Measurements from ENCODE around the gene NR6A1. TPM values are rescaled to one million over a fixed set of nuclear protein-coding genes. Genes with fewer than 3 reads are reported as not detected.

Gene NR6A1
- total and polyA plus RNA-seq, 2 of the 13 experiments (the other 11 are each of a cell fraction or from before 2014, with no cell fraction given): 28.1 to 31.5 TPM

DNA sequence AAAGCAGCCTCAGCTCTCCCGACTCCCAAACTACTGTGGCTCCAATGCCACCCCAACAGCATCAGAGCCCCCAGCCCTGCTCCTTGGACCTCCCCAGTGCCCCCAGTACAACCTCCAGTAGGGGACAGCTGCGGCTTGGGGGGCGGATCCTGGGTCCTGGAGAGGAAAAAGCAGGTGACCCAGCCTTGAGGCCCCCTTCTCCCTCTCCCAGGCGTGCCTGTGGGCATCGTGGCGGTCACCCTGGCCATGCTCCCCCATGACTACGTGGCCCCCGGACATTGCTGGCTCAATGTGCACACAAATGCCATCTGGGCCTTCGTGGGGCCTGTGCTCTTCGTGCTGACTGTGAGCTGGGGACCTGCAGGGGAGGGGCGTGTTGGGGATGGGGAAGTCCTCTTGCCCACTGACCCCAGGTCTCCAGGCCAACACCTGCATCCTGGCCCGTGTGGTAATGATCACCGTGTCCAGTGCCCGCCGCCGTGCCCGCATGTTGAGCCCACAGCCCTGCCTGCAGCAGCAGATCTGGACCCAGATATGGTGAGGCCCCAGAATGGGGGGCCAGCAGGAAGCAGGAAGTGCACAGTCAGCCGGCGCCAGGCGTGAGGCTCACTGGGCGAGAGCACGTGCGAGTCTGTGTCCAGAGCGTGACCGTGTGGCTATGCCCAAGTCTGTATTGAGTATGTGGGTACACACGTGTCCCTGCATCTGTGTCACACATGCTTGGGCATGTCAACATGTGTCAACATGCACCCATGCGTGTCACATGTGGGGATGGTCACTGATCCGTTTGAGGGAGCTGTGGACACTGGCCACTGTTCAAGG lies 301.9 kb downstream of the NR6A1 start (continued):
- TF ChIP-seq, protein P1, sequence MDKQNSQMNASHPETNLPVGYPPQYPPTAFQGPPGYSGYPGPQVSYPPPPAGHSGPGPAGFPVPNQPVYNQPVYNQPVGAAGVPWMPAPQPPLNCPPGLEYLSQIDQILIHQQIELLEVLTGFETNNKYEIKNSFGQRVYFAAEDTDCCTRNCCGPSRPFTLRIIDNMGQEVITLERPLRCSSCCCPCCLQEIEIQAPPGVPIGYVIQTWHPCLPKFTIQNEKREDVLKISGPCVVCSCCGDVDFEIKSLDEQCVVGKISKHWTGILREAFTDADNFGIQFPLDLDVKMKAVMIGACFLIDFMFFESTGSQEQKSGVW (CRISPR knock-in tag; IDR thresholded peaks at IDR 0.05; ENCODE audit: borderline replicate concordance): no peak
- no peak for TF ChIP-seq PHF8 (CRISPR knock-in tag; IDR thresholded peaks at IDR 0.05)
- TF ChIP-seq, protein P2, sequence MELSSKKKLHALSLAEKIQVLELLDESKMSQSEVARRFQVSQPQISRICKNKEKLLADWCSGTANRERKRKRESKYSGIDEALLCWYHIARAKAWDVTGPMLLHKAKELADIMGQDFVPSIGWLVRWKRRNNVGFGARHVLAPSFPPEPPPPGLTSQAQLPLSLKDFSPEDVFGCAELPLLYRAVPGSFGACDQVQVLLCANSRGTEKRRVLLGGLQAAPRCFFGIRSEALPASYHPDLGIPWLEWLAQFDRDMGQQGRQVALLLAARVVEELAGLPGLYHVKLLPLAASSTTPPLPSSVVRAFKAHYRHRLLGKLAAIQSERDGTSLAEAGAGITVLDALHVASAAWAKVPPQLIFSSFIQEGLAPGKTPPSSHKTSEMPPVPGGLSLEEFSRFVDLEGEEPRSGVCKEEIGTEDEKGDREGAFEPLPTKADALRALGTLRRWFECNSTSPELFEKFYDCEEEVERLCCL (CRISPR knock-in tag; IDR thresholded peaks at IDR 0.05; ENCODE audit: borderline replicate concordance): no peak
- no peak for TF ChIP-seq NKX3-1 (CRISPR knock-in tag; IDR thresholded peaks at IDR 0.05)
- TF ChIP-seq, protein P3, sequence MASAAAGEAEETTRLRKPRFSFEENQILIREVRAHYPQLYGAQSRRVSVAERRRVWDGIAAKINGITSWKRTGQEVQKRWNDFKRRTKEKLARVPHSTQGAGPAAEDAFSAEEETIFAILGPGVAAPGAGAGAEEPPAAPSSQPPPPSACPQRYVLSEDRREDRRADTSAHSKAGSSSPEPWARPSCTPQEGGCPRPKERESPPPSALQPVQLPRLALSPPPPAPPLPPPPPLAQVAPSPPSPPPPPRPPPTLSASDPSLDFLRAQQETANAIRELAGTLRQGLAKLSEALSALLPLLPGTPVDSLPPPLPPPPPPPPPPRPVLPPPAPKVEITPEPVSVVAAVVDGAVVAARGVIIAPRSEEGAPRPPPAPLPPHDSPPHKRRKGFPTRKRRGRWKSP (CRISPR knock-in tag; IDR thresholded peaks at IDR 0.05): no peak
- no peak for TF ChIP-seq ZNF333 (CRISPR knock-in tag; IDR thresholded peaks at IDR 0.05; ENCODE audit: borderline replicate concordance)
- TF ChIP-seq, protein P4, sequence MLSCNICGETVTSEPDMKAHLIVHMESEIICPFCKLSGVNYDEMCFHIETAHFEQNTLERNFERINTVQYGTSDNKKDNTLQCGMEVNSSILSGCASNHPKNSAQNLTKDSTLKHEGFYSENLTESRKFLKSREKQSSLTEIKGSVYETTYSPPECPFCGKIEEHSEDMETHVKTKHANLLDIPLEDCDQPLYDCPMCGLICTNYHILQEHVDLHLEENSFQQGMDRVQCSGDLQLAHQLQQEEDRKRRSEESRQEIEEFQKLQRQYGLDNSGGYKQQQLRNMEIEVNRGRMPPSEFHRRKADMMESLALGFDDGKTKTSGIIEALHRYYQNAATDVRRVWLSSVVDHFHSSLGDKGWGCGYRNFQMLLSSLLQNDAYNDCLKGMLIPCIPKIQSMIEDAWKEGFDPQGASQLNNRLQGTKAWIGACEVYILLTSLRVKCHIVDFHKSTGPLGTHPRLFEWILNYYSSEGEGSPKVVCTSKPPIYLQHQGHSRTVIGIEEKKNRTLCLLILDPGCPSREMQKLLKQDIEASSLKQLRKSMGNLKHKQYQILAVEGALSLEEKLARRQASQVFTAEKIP (CRISPR knock-in tag; IDR thresholded peaks at IDR 0.05; ENCODE audit: borderline replicate concordance): no peak
- TF ChIP-seq YY1 (IDR thresholded peaks at IDR 0.05; ENCODE audit: insufficient read depth, insufficient replicate concordance, low read depth, low read length): no peak
- TF ChIP-seq, protein P5, sequence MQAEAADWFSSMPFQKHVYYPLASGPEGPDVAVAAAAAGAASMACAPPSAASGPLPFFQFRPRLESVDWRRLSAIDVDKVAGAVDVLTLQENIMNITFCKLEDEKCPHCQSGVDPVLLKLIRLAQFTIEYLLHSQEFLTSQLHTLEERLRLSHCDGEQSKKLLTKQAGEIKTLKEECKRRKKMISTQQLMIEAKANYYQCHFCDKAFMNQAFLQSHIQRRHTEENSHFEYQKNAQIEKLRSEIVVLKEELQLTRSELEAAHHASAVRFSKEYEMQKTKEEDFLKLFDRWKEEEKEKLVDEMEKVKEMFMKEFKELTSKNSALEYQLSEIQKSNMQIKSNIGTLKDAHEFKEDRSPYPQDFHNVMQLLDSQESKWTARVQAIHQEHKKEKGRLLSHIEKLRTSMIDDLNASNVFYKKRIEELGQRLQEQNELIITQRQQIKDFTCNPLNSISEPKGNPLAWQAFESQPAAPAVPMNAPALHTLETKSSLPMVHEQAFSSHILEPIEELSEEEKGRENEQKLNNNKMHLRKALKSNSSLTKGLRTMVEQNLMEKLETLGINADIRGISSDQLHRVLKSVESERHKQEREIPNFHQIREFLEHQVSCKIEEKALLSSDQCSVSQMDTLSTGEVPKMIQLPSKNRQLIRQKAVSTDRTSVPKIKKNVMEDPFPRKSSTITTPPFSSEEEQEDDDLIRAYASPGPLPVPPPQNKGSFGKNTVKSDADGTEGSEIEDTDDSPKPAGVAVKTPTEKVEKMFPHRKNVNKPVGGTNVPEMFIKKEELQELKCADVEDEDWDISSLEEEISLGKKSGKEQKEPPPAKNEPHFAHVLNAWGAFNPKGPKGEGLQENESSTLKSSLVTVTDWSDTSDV (CRISPR knock-in tag; IDR thresholded peaks at IDR 0.05): 0 out of 2 replicates have a peak, but pooled peaks have one; percentile 28
- TF ChIP-seq, protein P6, sequence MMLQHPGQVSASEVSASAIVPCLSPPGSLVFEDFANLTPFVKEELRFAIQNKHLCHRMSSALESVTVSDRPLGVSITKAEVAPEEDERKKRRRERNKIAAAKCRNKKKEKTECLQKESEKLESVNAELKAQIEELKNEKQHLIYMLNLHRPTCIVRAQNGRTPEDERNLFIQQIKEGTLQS (CRISPR knock-in tag; IDR thresholded peaks at IDR 0.05): no peak
- no peak for TF ChIP-seq SRSF9 (IDR thresholded peaks at IDR 0.05; ENCODE audit: borderline replicate concordance, insufficient read depth, low read depth, low read length, poor library complexity, severe bottlenecking)
- TF ChIP-seq BRD4 (CRISPR knock-in tag; IDR thresholded peaks at IDR 0.05): no peak
- TF ChIP-seq, protein P7, sequence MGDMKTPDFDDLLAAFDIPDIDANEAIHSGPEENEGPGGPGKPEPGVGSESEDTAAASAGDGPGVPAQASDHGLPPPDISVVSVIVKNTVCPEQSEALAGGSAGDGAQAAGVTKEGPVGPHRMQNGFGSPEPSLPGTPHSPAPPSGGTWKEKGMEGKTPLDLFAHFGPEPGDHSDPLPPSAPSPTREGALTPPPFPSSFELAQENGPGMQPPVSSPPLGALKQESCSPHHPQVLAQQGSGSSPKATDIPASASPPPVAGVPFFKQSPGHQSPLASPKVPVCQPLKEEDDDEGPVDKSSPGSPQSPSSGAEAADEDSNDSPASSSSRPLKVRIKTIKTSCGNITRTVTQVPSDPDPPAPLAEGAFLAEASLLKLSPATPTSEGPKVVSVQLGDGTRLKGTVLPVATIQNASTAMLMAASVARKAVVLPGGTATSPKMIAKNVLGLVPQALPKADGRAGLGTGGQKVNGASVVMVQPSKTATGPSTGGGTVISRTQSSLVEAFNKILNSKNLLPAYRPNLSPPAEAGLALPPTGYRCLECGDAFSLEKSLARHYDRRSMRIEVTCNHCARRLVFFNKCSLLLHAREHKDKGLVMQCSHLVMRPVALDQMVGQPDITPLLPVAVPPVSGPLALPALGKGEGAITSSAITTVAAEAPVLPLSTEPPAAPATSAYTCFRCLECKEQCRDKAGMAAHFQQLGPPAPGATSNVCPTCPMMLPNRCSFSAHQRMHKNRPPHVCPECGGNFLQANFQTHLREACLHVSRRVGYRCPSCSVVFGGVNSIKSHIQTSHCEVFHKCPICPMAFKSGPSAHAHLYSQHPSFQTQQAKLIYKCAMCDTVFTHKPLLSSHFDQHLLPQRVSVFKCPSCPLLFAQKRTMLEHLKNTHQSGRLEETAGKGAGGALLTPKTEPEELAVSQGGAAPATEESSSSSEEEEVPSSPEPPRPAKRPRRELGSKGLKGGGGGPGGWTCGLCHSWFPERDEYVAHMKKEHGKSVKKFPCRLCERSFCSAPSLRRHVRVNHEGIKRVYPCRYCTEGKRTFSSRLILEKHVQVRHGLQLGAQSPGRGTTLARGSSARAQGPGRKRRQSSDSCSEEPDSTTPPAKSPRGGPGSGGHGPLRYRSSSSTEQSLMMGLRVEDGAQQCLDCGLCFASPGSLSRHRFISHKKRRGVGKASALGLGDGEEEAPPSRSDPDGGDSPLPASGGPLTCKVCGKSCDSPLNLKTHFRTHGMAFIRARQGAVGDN (CRISPR knock-in tag; IDR thresholded peaks at IDR 0.05): peak; percentile 70
- TF ChIP-seq, protein P8, sequence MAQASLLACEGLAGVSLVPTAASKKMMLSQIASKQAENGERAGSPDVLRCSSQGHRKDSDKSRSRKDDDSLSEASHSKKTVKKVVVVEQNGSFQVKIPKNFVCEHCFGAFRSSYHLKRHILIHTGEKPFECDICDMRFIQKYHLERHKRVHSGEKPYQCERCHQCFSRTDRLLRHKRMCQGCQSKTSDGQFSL (CRISPR knock-in tag; IDR thresholded peaks at IDR 0.05): no peak
